DMS153 treated with DMSO at 0.1 percent for 48 hours (cell line): ENCODE data around the gene FAM120A.
"Not testable (repeated sequence)": the region's sequence is repeated elsewhere in the genome, so short reads cannot be mapped to it uniquely, and the experiment has no call there.

Experiments used
- DNase-seq: peaks from one replicate; lab custom pipeline; 2025; ENCODE audit not compliant: unreplicated experiment; lab: John Stamatoyannopoulos, UW

Gene FAM120A

GRCh38 chr9:93508207-93508606 lies 56.7 kb downstream of the FAM120A start:
- DNase-seq = no peak

DNA sequence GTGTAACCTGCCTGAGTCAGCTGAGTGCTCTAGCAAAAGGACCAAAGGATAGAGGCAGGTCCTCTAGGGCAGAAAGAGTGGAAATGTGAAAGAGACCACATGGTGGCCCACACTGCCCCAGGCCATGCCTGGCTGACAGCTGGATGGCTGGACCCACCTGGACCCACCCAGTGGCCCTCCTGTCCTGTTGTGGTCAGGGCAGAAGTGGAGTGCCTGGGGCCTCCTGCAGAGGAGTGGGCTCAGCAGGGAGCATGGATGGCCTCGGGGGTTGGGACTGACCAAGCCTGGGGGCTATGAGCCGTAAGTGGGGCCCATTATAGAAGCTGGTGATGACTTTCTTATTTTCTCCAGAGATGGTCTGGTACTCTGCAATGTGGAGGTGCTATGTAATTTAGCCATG lies 57.6 kb downstream of the FAM120A start:
- no peak for DNase-seq

DNA sequence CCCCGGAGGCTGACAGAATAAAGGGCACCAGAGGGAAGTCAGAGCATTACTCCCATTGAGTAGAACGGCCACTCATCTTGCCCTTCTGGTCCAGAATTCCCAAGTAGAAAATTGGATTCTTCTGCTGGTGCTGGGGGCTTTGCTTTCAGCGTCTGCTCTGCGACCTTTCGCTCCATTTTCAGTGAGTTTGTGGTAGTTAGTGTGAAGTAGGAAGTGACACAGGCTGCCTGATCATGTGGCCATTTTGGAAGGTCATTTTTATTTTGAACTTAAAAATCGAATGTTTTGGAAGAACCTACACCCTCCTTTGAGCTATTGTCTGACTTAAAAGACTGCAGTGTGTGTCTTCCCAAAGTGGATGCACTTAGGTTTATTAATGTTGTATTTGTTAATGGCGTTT lies 58.6 kb downstream of the FAM120A start:
- no peak for DNase-seq

- DNase-seq = not testable (repeated sequence)
Measured at GRCh38 chr9:93511228-93511627, 59.7 kb downstream of the FAM120A start.

GRCh38 chr9:93512170-93512812 lies 60.8 kb downstream of the FAM120A start:
- DNase-seq = not testable (repeated sequence)

DNA sequence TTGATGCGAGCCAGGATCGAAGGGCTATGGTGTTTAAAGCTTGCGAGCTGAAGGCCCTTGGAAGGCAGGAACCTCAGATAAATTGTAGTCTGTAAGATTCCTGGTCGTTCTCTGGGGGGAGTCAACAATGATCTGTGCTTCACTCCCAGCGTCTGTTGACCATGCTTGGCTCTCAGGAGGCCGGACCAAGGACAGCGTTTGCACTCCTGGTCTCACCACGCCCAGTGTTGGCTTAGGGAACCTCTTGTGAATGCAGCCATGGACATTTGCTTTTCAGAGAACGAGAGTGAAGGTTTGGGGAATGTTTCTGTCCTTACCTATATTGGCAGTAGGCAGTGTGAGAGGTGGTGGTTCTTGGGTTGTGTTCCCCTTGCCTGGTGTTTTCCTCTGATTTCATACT lies 62.1 kb downstream of the FAM120A start:
- no peak for DNase-seq

DNA sequence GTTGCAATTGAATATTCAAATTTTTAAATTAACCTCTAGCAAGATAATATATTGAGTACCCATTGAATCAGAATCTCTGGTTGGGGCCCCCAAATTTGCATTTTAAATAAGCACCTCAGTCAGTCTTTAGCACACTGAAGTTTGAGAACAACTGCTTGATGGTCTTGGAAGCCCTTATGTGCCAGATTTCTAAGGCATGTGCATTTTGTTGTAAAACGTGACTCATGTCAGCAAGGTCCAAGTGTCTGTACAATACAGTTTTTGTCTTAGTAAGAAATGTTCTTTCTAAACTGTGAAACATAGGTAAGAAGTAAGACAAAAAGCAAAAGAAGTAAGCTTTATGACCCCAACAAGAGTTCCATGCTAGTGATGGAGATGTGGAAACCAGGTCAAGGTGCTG lies 65.8 kb downstream of the FAM120A start:
- no peak for DNase-seq

GRCh38 chr9:93520523-93520922 lies 69.0 kb downstream of the FAM120A start:
- DNase-seq = no peak

- DNase-seq = no peak
Measured at GRCh38 chr9:93522736-93523135, 71.3 kb downstream of the FAM120A start.

DNA sequence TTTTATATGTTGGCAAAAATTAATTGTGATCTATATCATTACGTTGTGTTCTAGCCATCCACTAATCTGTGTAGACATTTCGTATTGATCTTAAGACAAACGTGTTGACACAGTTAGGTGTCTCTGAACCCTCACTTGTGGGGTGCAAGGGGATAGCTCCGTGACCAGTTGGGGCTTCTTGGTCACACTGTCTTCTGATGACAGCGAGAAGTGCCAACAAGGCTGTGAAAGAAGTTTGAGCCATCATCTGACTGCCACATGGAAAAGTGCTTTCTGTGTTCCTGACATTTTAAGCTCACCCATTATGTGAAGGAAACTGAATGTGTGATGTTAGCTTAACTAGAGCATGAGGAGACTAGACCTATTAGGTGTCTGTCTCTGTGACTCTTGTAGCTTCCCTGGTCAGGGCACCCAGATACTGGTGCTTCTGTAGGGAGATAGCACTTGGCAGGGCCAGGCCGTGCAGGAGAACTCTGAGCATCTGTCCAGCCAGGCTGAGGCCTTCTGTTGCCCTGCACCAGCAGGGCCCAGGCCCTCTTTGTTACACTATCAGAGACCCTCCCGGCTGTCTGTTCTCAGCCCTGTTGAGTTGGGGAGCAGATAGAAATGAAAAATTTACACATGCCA lies 72.1 kb downstream of the FAM120A start:
- no peak for DNase-seq

DNA sequence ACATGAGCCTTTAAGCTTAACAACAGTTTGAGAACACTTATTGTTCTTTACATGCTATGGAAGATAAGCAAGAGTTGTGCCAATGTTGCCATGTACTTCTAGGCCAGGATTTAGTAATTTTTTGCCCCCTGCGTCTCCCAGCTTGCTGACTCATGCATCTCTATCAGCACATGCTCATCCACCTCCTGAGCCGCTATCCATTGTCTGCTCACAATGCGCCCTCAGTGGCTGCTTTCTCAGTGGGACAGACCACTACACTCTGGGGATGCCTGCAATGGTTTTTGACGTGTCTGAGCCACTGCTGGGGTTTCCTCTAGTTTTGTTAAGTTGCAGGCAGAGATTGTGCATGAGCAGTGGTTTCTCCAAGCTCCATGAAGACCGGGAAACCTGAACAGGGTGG lies 74.0 kb downstream of the FAM120A start:
- no peak for DNase-seq

GRCh38 chr9:93531374-93531773 lies 79.9 kb downstream of the FAM120A start:
- no peak for DNase-seq

DNA sequence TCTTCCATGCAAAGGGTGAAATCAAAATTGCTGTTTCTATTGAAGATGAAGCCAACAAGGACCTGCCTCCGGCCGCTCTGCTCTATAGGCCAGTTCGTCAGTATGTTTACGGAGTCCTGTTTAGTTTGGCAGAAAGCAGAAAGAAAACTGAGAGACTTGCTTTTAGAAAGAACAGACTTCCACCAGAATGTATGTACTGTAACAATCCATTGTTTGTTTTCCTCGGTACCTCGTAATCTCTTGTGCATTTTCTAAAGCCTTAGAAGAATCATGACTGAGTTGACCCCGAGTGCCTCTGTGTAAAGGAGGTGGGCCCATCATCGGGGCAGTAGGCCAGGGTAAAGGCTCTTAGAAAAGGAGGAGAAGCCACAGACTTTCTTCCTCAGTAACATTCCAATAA lies 80.7 kb downstream of the FAM120A start:
- DNase-seq = no peak

- no peak for DNase-seq
Measured at GRCh38 chr9:93533863-93534262, 82.4 kb downstream of the FAM120A start.

DNA sequence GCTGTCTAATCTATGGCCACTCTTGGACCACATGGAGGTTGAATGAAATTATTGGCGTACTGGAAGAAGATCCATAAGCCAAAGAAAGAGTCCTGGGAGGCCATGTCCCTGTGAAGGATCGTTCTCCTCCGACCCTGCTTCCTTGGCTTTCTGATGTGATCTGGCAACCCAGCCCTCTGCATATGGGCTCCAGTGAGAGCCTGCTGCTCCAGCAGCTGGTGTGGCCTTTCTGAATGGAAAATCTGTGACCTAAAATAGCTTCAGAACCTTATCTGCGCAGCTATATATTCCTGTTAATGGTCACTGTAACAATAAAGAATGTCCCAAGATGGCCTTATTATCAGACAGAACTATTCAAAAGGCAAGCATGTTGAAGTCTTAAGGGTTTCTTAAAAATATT lies 84.7 kb downstream of the FAM120A start:
- DNase-seq = no peak

GRCh38 chr9:93536874-93537273 lies 85.4 kb downstream of the FAM120A start:
- no peak for DNase-seq

- no peak for DNase-seq
Measured at GRCh38 chr9:93540305-93540704, 88.8 kb downstream of the FAM120A start.

DNA sequence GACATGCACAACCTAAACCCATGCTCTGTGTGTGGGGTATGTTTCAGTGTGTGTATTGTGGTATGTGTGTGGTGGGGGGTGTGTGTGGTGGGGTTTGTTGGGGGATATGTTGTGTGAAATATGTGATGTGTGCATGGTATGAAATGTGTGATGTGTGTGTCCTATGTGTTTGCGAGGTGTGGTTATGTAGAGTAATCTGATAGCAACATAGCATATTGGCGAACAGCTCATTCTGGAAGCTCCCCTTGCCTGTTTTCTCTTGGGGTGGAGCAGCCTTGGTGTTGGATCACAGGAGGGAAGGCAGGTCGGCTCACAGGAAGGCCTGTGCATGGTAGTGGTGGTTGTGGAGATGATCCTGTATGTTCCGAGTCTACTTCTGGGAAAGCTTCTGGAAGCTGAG lies 89.5 kb downstream of the FAM120A start:
- no peak for DNase-seq

DNA sequence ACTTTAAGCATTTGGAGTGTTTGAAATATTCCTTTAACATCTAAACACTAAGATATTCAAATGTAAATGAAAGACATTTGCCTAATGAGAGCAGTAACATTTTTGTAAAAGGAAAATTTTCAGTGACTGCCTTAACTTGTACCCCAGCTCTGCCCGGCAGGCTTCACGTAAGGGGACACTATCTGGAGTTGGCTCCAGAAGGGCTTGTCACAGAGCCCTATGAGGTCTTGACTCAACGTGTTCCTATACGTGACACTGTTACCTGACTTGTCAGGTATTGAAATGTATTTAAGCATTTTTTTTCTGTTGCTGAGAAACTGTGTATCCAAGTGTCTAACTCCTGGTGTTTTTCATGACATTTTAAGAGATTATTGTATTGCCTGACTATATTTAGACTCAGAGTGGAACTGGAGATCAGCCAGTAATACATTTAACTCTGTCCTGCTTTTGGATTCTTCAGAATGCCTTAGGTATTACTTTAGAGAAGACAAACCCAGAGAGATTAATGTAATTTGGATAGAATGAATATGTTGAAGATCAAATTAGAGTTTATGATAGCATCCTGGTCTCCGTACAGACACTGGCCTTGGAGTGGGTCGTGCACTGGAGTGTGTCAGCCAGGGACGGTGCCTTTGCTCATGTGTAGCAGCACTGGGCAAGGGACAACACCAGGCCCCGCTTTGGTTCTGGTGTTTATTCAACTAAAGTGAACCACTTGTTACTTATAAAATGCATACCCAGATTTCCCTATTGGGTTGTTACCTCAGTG lies 90.3 kb downstream of the FAM120A start:
- DNase-seq = no peak

DNA sequence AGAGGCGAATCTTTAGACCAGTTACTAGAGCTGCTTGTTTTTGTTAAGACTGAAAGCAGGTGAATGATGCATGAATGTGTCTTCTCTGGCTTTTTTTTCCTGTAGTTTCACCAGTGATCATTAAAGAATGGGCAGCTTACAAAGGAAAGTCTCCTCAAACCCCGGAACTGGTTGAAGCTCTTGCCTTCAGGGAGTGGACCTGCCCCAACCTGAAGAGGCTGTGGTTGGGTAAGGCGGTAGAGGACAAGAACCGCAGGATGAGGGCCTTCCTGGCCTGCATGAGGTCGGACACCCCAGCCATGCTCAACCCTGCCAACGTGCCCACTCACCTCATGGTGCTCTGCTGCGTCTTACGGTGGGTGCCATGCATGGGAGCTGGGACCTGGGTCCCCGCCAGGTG lies 91.6 kb downstream of the FAM120A start:
- no peak for DNase-seq

DNA sequence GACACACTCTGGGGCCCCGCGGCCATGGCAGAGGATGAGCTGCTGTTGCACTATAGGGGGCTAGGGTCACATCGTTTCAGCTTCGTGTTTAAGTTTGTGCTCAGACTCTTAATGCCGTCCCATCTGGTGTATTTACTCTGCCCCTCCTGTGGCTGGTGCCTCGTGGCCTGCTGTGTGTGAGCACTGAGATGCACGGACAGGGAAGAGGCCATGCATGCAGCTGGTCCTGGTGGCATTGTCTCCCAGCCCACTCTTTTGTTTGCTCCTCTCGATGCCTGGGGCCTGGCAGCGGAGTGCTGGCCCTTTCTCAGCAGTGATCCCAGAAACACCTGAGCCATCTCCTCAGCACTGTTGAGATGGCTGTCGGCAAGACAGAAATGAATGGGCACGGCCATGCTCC lies 94.9 kb downstream of the FAM120A start:
- DNase-seq = no peak

GRCh38 chr9:93549611-93550010 lies 98.1 kb downstream of the FAM120A start:
- DNase-seq = no peak
